Right atrium auricular region (tissue), 2 donors: ENCODE results near the gene MYO18B. TPM values are rescaled to one million over a fixed set of nuclear protein-coding genes. Genes with fewer than 3 reads are reported as not detected.

ENCODE experiments used
- DNase-seq: peaks from one replicate; pipeline ENCODE4 v3.0.0-alpha.2; 2019; ENCODE audit warnings: low spot score
- H3K27ac ChIP-seq, 2 donors: fragments of 200-600 bp; sonication (generic); 1 replicate in 1 of 2; 2 replicates in 1 of 2; pipeline ENCODE4 v1.5.1; 2016 to 2019
- H3K27me3 ChIP-seq, 2 donors: fragments of 200-600 bp; sonication (generic); one replicate each; pipeline versions ENCODE4 v1.5.1 to v1.6.0; 2017 to 2019
- H3K36me3 ChIP-seq: fragments of 200-600 bp; sonication (generic); one replicate; pipeline ENCODE4 v1.5.1; 2016
- H3K4me1 ChIP-seq, 2 donors: fragments of 200-600 bp; sonication (generic); one replicate each; pipeline versions ENCODE4 v1.5.1 to v1.6.0; 2017 to 2019
- H3K4me3 ChIP-seq, 2 donors: fragments of 200-600 bp; sonication (generic); 1 replicate in 1 of 2; 2 replicates in 1 of 2; pipeline ENCODE4 v1.5.1; 2017 to 2019; ENCODE audit warnings: mild to moderate bottlenecking in 1 of 2, moderate library complexity in 1 of 2
- H3K9me3 ChIP-seq, 2 donors: fragments of 200-600 bp; sonication (generic); one replicate each; pipeline ENCODE4 v1.5.1; 2019
- CTCF ChIP-seq, 2 donors: fragments of 200-600 bp; sonication (generic); IDR thresholded peaks; one replicate each; pipeline ENCODE4 v1.5.1; 2019; ENCODE audit warnings: antibody characterized with exemption in 2 of 2
- total RNA-seq, 2 donors: library from RNA; depleted of rRNA; stranded (reverse); fragments of >200 nt; gene quantifications; one replicate each; pipeline ENCODE4 v1.1.0, GENCODE V29; 2016

The MYO18B gene
- total RNA-seq, 2 donors from 2014 or later, result 119 to 247 TPM

- no peaks in the 10 kb centered on the region for H3K27me3 ChIP-seq
- DNase-seq, result no peak
- no peaks in the 10 kb centered on the region for H3K4me1 ChIP-seq
- no peaks in the 10 kb centered on the region for H3K9me3 ChIP-seq
- H3K4me3 ChIP-seq, result no peak overlapping the region
- H3K36me3 ChIP-seq, result peaks cover 78% of the 10 kb centered on the region
- no peak overlapping the region for H3K27ac ChIP-seq
- TF ChIP-seq CTCF (IDR thresholded peaks at IDR 0.05), result no peak
Measured at GRCh38 chr22:25775531-25775930, 33.5 kb downstream of the MYO18B start.

GRCh38 chr22:25777411-25777810, 35.4 kb downstream of the MYO18B start:
- H3K36me3 ChIP-seq, result peaks cover 77% of the 10 kb centered on the region
- H3K4me3 ChIP-seq, result no peak overlapping the region
- no peak for TF ChIP-seq CTCF (IDR thresholded peaks at IDR 0.05)
- no peaks in the 10 kb centered on the region for H3K9me3 ChIP-seq
- no peaks in the 10 kb centered on the region for H3K27me3 ChIP-seq
- H3K27ac ChIP-seq, result no peak overlapping the region
- DNase-seq, result no peak
- H3K4me1 ChIP-seq, result no peaks in the 10 kb centered on the region

- TF ChIP-seq CTCF (IDR thresholded peaks at IDR 0.05), result peak in 1 of 2 donors; percentile 36
- H3K9me3 ChIP-seq, result no peaks in the 10 kb centered on the region
- no peak overlapping the region for H3K27ac ChIP-seq
- no peaks in the 10 kb centered on the region for H3K27me3 ChIP-seq
- DNase-seq, result no peak
- peaks cover 77% of the 10 kb centered on the region for H3K36me3 ChIP-seq
- H3K4me3 ChIP-seq, result no peak overlapping the region
- H3K4me1 ChIP-seq, result no peaks in the 10 kb centered on the region
Measured at GRCh38 chr22:25777870-25778269, 35.9 kb downstream of the MYO18B start.

- H3K27ac ChIP-seq, result no peak overlapping the region
- no peaks in the 10 kb centered on the region for H3K27me3 ChIP-seq
- TF ChIP-seq CTCF (IDR thresholded peaks at IDR 0.05), result no peak
- peaks cover 78% of the 10 kb centered on the region for H3K36me3 ChIP-seq
- DNase-seq, result no peak
- no peaks in the 10 kb centered on the region for H3K9me3 ChIP-seq
- no peak overlapping the region for H3K4me3 ChIP-seq
- no peaks in the 10 kb centered on the region for H3K4me1 ChIP-seq
Measured at GRCh38 chr22:25779426-25779825, 37.4 kb downstream of the MYO18B start.

GRCh38 chr22:25779890-25780289, 37.9 kb downstream of the MYO18B start:
- TF ChIP-seq CTCF (IDR thresholded peaks at IDR 0.05), result no peak
- DNase-seq, result no peak
- H3K4me1 ChIP-seq, result no peaks in the 10 kb centered on the region
- no peak overlapping the region for H3K4me3 ChIP-seq
- H3K27me3 ChIP-seq, result no peaks in the 10 kb centered on the region
- H3K9me3 ChIP-seq, result no peaks in the 10 kb centered on the region
- H3K36me3 ChIP-seq, result peaks cover 82% of the 10 kb centered on the region
- H3K27ac ChIP-seq, result no peak overlapping the region

GRCh38 chr22:25780673-25781072, 38.7 kb downstream of the MYO18B start:
- no peak for DNase-seq
- peaks cover 84% of the 10 kb centered on the region for H3K36me3 ChIP-seq

More at GRCh38 chr22:25780673-25781072, 38.7 kb downstream of the MYO18B start:
- no peak for TF ChIP-seq CTCF (IDR thresholded peaks at IDR 0.05)
- Histone ChIP-seq H3K27ac (no peak overlapping the region), H3K4me1 (no peaks in the 10 kb centered on the region), H3K4me3 (no peak overlapping the region), H3K27me3 (no peaks in the 10 kb centered on the region), H3K9me3 (no peaks in the 10 kb centered on the region)
